ENCODE results near the gene SAPCD2. TPM values are rescaled to one million over a fixed set of nuclear protein-coding genes. Genes with fewer than 3 reads are reported as not detected.

The SAPCD2 gene
- total and polyA plus RNA-seq, 2 of the 8 experiments (the other 6 are each of a cell fraction or from before 2014, with no cell fraction given), result 12.7 to 32.1 TPM

- Histone ChIP-seq H3K79me2 (ENCODE audit: control insufficient read depth in 1 of 2, insufficient read depth in 2 of 2, low read length in 2 of 2) (no peaks in the 10 kb centered on the region), H3K9ac (replicated peaks in 1 of 4; ENCODE audit: extremely low read depth in 1 of 4, low read depth in 3 of 4, low read length in 3 of 4) (no peak overlapping the region), H3K79me1 (ENCODE audit: low read depth, low read length) (no peaks in the 10 kb centered on the region), H4K20me1 (replicated peaks in 1 of 2; ENCODE audit: control insufficient read depth in 1 of 2, insufficient read depth in 2 of 2, low read length in 2 of 2) (peaks cover 0 to 4% of the 10 kb centered on the region in 2 experiments), H3K36me3 (ENCODE audit: control insufficient read depth in 2 of 4, insufficient read depth in 4 of 4, low read length in 3 of 4) (no peaks in the 10 kb centered on the region), H4K91ac (replicated peaks; ENCODE audit: insufficient read length, low read length) (no peak overlapping the region), H3K4ac (replicated peaks; ENCODE audit: insufficient read length, low read depth, low read length) (no peak overlapping the region), H3K27ac (ENCODE audit: low read depth, low read length) (no peak overlapping the region), H3K27me3 (replicated peaks in 1 of 4; ENCODE audit: control insufficient read depth in 3 of 4, extremely low read depth in 1 of 4, insufficient read depth in 3 of 4, low read length in 3 of 4) (peaks cover 15 to 36% (median 30%) of the 10 kb centered on the region in 4 experiments), H2AFZ (ENCODE audit: low read length) (no peak overlapping the region), H3K4me3 (ENCODE audit: extremely low read depth in 1 of 4, insufficient read depth in 2 of 4, low read depth in 3 of 4, low read length in 4 of 4) (no peak overlapping the region), H3K23ac (ENCODE audit: insufficient read length) (no peak overlapping the region), H3K4me1 (replicated peaks in 1 of 4; ENCODE audit: control insufficient read depth in 3 of 4, insufficient read depth in 4 of 4, low read length in 3 of 4) (peaks cover 0 to 7% (median under 1%) of the 10 kb centered on the region in 4 experiments; a peak in 3 of 7 replicates), H3K23me2 (ENCODE audit: low read depth, low read length) (peaks cover 3% of the 10 kb centered on the region; the same call in 1 of the 2 replicates), H2BK5ac (ENCODE audit: low read depth, low read length) (no peak overlapping the region), H2BK15ac (ENCODE audit: low read length) (no peak overlapping the region), H2BK20ac (ENCODE audit: low read length) (no peak overlapping the region), H2BK12ac (ENCODE audit: low read depth, low read length) (no peak overlapping the region), H3K18ac (ENCODE audit: extremely low read depth, low read length) (no peak overlapping the region), H2AK5ac (ENCODE audit: low read depth, low read length) (no peak overlapping the region), H2BK120ac (replicated peaks; ENCODE audit: low read depth, low read length) (no peak overlapping the region), H4K8ac (ENCODE audit: extremely low read depth, insufficient read depth, low read length) (no peak overlapping the region), H3K9me3 (ENCODE audit: insufficient read depth in 2 of 2, low read depth in 1 of 2, low read length in 1 of 2) (no peaks in the 10 kb centered on the region), H3K4me2 (ENCODE audit: insufficient read depth in 1 of 2, low read depth in 2 of 2, low read length in 2 of 2) (0 out of 4 replicates have a peak overlapping the region, but pooled peaks of 1 of the 2 experiments have one; percentile 50), H4K5ac (ENCODE audit: insufficient read length, low read depth, low read length) (no peak overlapping the region), H3K14ac (ENCODE audit: insufficient read length) (no peak overlapping the region), H3K56ac (replicated peaks; ENCODE audit: insufficient read length, low read depth, low read length) (no peak overlapping the region)
- POLR2A ChIA-PET (ENCODE audit: partially characterized antibody), result interaction anchor here (1.0 kb wide), 2 partner anchors 61 to 99 kb away, joined by 3 to 4 read pairs; no protein-coding TSS in a partner anchor
- TF ChIP-seq MAX (IDR thresholded peaks at IDR 0.05), result no peak
- TF ChIP-seq RAD21 (IDR thresholded peaks at IDR 0.05 in 1 of 2, conservative IDR thresholded peaks at IDR 0.05 in 1 of 2; ENCODE audit: low read depth in 2 of 2, low read length in 2 of 2), result peak; percentile 2 to 24; a peak in 1 of 4 replicates
- FAIRE-seq (no peak), DNase-seq (ENCODE audit: low read depth in 1 of 2, low spot score in 2 of 2) (peak in 1 of 2 experiments; percentile 48)
- WGBS, 2 experiments (ENCODE audit: extremely low coverage in 1 of 2, insufficient coverage in 1 of 2, insufficient read length in 1 of 2, insufficient replicate concordance in 2 of 2, low coverage in 1 of 2, low lambda C conversion rate in 2 of 2, missing lambda C conversion rate in 1 of 2), result 90% methylated on average over 20 of the region's 21 CpGs; no CpG with 5 or more reads in 1 of the 2 experiments
- CTCF ChIA-PET (ENCODE audit: partially characterized antibody), result interaction anchor here (0.5 to 1.8 kb wide), 13 partner anchors 14 to 113 kb away, joined by 3 to 6 read pairs (median 4); partner anchors contain the start of genes LRRC26, MAN1B1 and RNF224
Observed at GRCh38 chr9:137115394-137116026, 45.2 kb upstream of the SAPCD2 start.
